T-helper 1 cell treated with Interleukin-12 subunit alpha and Interleukin-12 subunit beta and Interleukin-4 antibody, amounts not matched to agents 30 ng/mL and 1 ng/mL, for 36 hours (primary cell): ENCODE data around the gene GINS2. TPM values are rescaled to one million over a fixed set of nuclear protein-coding genes. Genes with fewer than 3 reads are reported as not detected.

ENCODE experiments used
- intact Hi-C: fragments of 100-400 bp; cut with micrococcal nuclease; formaldehyde crosslinking; loops from one replicate; pipeline ENCODE4 v1.15.1; 2024
- total RNA-seq: library from RNA; stranded (reverse); gene quantifications from 2 replicates; pipeline ENCODE4 v1.2.3, GENCODE V29; 2022

The GINS2 gene
- total RNA-seq, 1 donor from 2014 or later: 39.6 TPM

GRCh38 chr16:85656351-85657266 is 32.1 kb downstream of the GINS2 start:
- intact Hi-C loops: no loop called here

- intact Hi-C loops: no loop called here
These were observed 33.3 kb downstream of the GINS2 start for GRCh38 chr16:85655216-85656129.

GRCh38 chr16:85654251-85655095 is 34.3 kb downstream of the GINS2 start:
- intact Hi-C loops: no loop called here

GRCh38 chr16:85653290-85653891 is 35.4 kb downstream of the GINS2 start:
- intact Hi-C loops: no loop called here

- intact Hi-C loops: no loop called here
These were observed 36.1 kb downstream of the GINS2 start for GRCh38 chr16:85652431-85653221.

GRCh38 chr16:85651629-85652430 is 36.9 kb downstream of the GINS2 start:
- intact Hi-C loops: no loop called here

GRCh38 chr16:85650844-85651628 is 37.7 kb downstream of the GINS2 start:
- intact Hi-C loops: no loop called here

GRCh38 chr16:85650135-85650843 is 38.5 kb downstream of the GINS2 start:
- intact Hi-C loops: no loop called here

- intact Hi-C loops: no loop called here
These were observed 39.2 kb downstream of the GINS2 start for GRCh38 chr16:85649411-85650134.

GRCh38 chr16:85648805-85649204 is 39.9 kb downstream of the GINS2 start:
- intact Hi-C loops: no loop called here

- intact Hi-C loops: no loop called here
These were observed 40.6 kb downstream of the GINS2 start for GRCh38 chr16:85648070-85648714.

GRCh38 chr16:85646976-85647375 is 41.8 kb downstream of the GINS2 start:
- intact Hi-C loops: no loop called here

GRCh38 chr16:85646358-85646907 is 42.3 kb downstream of the GINS2 start:
- intact Hi-C loops: no loop called here

- intact Hi-C loops: no loop called here
These were observed 43.6 kb downstream of the GINS2 start for GRCh38 chr16:85645021-85645589.

GRCh38 chr16:85644093-85644712 is 44.6 kb downstream of the GINS2 start:
- intact Hi-C loops: no loop called here
